ENCODE results near the gene SEMA3B.
A peak's percentile ranks its signal among the peaks of the same experiment; 100 is the strongest.

- peak in 1 of 3 experiments; percentile 38 for TF ChIP-seq CTCF (optimal IDR thresholded peaks at IDR 0.05 in 1 of 3, IDR thresholded peaks at IDR 0.05 in 1 of 3, conservative IDR thresholded peaks at IDR 0.05 in 1 of 3; ENCODE audit: extremely low read depth in 1 of 3, insufficient read depth in 2 of 3, low read length in 3 of 3)
- no peak for TF ChIP-seq EZH2 (IDR thresholded peaks at IDR 0.05; ENCODE audit: low read length)
These were observed 52.6 kb downstream of the SEMA3B start for GRCh38 chr3:50321336-50322114.

Measured in keratinocyte (primary cell).